ENCODE data around the gene BIRC7. TPM values are rescaled to one million over a fixed set of nuclear protein-coding genes. Genes with fewer than 3 reads are reported as not detected.

The BIRC7 gene
- total RNA-seq, 1 donor from 2014 or later, result 6.9 TPM

DNA sequence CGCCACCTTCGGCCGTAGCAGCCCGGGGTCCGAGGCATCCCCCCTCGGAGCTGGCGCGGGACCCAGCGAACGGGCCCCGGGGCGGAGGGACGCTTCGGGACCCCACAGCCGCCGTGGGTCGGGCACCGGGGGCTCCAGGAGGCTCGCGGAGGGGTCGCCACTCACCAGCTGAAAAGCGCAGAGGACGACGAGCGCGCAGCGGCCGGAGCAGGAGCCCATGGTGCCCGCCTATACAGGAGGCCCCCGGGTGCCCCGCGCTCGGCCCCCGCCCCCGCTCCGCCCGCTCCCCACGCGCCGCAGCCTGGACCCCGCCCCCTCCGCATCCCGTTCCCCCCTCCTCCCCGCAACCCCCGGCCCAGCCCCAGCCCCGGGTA lies 18.5 kb downstream of the BIRC7 start, which contains the start of gene NKAIN4:
Gene NKAIN4, minus strand, starts transcription at position 232 of the 374 bp plus-strand sequence. Its CDS starts 13 bp downstream, at position 219.
- peaks cover 48% of the 10 kb centered on the region for H3K4me1 Mint-ChIP-seq

DNA sequence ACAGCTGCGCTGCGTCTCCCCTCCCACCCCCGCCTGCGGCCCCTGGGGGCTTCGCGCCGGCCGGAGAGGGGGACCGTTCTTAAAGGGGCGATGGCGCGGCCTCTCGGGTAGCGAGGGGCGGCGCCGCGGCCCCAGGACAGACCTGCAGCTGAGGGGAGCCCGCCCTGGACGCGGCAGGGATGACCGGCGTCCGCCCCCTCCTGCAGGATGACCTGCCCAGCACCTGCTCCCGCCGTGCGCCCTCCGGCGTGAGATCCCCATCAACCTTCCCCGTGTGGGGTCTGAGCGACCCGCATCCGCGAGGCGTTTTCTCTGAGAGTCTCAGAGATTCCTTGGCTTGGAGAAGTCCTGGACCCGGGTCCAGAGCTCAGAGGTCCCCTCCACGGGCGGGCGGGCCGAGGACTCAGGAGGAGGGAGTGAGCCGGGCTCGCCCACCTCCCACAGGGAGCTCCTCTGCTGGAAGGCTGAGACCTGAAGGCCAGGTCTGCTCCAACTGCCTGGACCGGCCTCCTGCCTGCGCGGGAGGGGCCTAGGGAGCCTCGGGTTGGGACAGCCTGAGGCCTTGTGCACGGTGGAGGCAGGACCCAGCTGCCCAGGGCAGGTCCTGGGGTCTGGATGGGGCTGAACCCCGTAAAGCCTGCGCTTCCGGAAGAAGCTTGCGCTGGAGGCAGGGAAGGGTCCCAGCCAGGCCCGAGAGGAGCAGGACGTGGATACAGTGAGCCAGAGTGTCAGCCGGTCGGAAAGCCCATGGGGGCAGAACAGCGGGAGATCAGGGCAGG lies 19.1 kb downstream of the BIRC7 start:
- H3K9me3 Mint-ChIP-seq, result no peaks in the 10 kb centered on the region
- peaks cover 4% of the 10 kb centered on the region for H3K36me3 Mint-ChIP-seq (ENCODE audit: low read depth)
- H3K4me3 Mint-ChIP-seq, result peak overlapping the region; percentile 81
- peak overlapping the region; percentile 71 for H3K27ac Mint-ChIP-seq (ENCODE audit: unreplicated experiment)
- H3K4me1 Mint-ChIP-seq, result peaks cover 53% of the 10 kb centered on the region
- TF ChIP-seq, protein P1, sequence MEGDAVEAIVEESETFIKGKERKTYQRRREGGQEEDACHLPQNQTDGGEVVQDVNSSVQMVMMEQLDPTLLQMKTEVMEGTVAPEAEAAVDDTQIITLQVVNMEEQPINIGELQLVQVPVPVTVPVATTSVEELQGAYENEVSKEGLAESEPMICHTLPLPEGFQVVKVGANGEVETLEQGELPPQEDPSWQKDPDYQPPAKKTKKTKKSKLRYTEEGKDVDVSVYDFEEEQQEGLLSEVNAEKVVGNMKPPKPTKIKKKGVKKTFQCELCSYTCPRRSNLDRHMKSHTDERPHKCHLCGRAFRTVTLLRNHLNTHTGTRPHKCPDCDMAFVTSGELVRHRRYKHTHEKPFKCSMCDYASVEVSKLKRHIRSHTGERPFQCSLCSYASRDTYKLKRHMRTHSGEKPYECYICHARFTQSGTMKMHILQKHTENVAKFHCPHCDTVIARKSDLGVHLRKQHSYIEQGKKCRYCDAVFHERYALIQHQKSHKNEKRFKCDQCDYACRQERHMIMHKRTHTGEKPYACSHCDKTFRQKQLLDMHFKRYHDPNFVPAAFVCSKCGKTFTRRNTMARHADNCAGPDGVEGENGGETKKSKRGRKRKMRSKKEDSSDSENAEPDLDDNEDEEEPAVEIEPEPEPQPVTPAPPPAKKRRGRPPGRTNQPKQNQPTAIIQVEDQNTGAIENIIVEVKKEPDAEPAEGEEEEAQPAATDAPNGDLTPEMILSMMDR (conservative IDR thresholded peaks at IDR 0.05), result no peak
- H3K27me3 Mint-ChIP-seq (ENCODE audit: low read depth), result peaks cover 2% of the 10 kb centered on the region
- peak; percentile 31 for DNase-seq (ENCODE audit: low read depth, low spot score)

More for the DNA sequence above, 18.5 kb downstream of the BIRC7 start, which contains the start of gene NKAIN4:
- TF ChIP-seq, protein P1 (conservative IDR thresholded peaks at IDR 0.05), result no peak
- Mint-ChIP-seq H3K27me3 (ENCODE audit: low read depth) (peaks cover 2% of the 10 kb centered on the region), H3K27ac (ENCODE audit: unreplicated experiment) (peak within 1 kb of the TSS; percentile 93), H3K4me3 (peak within 1 kb of the TSS; percentile 92), H3K9me3 (no peaks in the 10 kb centered on the region), H3K36me3 (ENCODE audit: low read depth) (peaks cover 4% of the 10 kb centered on the region)
- DNase-seq (ENCODE audit: low read depth, low spot score), result no peak

DNA sequence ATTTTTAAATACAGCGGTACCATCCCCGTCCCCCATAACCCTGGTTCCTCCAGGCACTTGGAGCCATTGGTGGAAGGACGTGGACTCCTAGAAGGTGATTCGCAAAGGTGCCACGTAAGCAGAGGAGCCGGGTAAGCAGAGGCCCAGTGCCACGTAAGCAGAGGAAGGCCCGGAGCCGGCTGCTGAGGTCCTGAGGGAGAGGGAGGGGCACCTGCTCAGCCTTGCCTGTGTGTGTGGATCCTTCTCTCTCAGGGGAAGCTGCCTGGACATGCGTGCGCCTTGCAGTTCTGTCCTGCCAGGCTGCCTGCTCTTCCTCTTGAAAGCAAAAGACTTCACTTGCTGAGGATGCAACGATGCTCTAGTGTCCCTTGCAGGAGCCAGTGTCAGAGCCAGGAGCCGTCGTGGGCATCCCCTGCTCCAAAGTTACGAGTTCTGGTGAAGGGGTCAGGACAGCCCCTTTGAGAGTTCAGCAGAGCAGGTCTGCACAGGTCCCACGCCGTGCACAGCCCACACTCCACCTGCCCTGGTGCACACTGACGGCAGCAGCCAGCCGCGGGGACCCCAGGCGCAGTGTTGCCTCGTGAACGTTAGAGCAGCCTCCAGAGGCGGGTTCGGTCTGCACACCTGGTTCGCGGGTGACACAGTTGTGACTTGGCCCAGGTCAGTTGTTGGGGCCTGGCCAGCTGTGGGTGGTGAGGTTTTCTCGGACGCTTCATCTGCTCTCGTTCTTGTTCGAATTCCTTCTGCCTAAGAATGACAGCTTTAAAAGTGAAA lies 20.4 kb downstream of the BIRC7 start:
- H3K4me1 Mint-ChIP-seq, result peaks cover 49% of the 10 kb centered on the region
- H3K4me3 Mint-ChIP-seq, result peak overlapping the region; percentile 78

DNA sequence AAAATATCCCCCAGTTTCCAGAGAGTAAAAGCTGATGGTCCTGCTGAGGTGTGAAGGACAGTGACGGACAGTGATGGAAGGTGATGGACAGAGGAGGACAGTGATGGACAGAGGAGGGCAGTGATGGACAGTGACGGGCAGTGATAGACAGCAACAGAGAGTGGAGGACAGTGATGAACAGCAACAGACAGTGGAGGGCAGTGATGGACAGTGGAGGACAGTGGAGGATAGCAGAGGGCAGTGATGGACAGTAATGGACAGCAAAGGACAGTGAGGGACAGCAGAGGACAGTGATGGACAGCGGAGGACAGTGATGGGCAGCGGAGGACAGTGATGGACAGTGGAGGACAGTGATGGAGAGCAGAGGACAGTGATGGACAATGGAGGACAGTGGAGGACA lies 21.2 kb downstream of the BIRC7 start:
- TF ChIP-seq, protein P1 (conservative IDR thresholded peaks at IDR 0.05), result no peak
- Mint-ChIP-seq H3K4me3 (peak overlapping the region; percentile 4), H3K27ac (ENCODE audit: unreplicated experiment) (no peak overlapping the region), H3K9me3 (no peaks in the 10 kb centered on the region), H3K4me1 (peaks cover 51% of the 10 kb centered on the region), H3K27me3 (ENCODE audit: low read depth) (peaks cover 2% of the 10 kb centered on the region), H3K36me3 (ENCODE audit: low read depth) (peaks cover 4% of the 10 kb centered on the region)
- DNase-seq (ENCODE audit: low read depth, low spot score), result no peak

More for the DNA sequence above, 20.4 kb downstream of the BIRC7 start:
- Mint-ChIP-seq H3K9me3 (no peaks in the 10 kb centered on the region), H3K27me3 (ENCODE audit: low read depth) (peaks cover 2% of the 10 kb centered on the region), H3K36me3 (ENCODE audit: low read depth) (peaks cover 4% of the 10 kb centered on the region), H3K27ac (ENCODE audit: unreplicated experiment) (no peak overlapping the region)
- TF ChIP-seq, protein P1 (conservative IDR thresholded peaks at IDR 0.05), result no peak
- no peak for DNase-seq (ENCODE audit: low read depth, low spot score)

DNA sequence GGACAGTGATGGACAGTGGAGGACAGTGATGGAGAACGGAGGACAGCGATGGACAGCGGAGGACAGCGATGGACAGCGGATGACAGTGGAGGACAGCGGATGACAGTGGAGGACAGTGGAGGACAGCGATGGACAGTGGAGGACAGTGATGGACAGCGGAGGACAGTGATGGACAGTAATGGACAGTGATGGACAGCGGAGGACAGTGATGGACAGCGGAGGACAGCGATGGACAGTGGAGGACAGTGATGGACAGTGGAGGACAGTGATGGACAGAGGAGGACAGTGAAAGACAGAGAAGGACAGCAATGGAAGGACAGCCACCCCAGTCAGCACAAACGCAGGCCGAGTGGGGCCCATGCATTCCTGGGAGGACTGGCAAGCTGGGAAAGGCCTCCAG lies 21.9 kb downstream of the BIRC7 start:
- H3K9me3 Mint-ChIP-seq, result no peaks in the 10 kb centered on the region
- peaks cover 2% of the 10 kb centered on the region for H3K27me3 Mint-ChIP-seq (ENCODE audit: low read depth)
- H3K4me3 Mint-ChIP-seq, result peak overlapping the region; percentile 8
- H3K36me3 Mint-ChIP-seq (ENCODE audit: low read depth), result peaks cover 4% of the 10 kb centered on the region
- H3K27ac Mint-ChIP-seq (ENCODE audit: unreplicated experiment), result no peak overlapping the region
- TF ChIP-seq, protein P1 (conservative IDR thresholded peaks at IDR 0.05), result no peak
- DNase-seq (ENCODE audit: low read depth, low spot score), result no peak
- peaks cover 51% of the 10 kb centered on the region for H3K4me1 Mint-ChIP-seq
